Activated CD8-positive, alpha-beta memory T cell treated with anti-CD3 and anti-CD28 coated beads, Interleukin-2, amount 50 U/mL, for 24 hours (primary cell): Measurements from ENCODE around the gene CAPZB.
"Not testable (repeated sequence)": the region's sequence is repeated elsewhere in the genome, so short reads cannot be mapped to it uniquely, and the experiment has no call there.

Experiments
- DNase-seq: peaks from one replicate; pipeline ENCODE4 v3.0.0-alpha.2; 2020; ENCODE audit errors: extremely low read depth

The CAPZB gene

GRCh38 chr1:19497443-19497842 is 12.1 kb upstream of the CAPZB start:
- not testable (repeated sequence) for DNase-seq

GRCh38 chr1:19496527-19496874 is 11.2 kb upstream of the CAPZB start:
- DNase-seq = no peak

- no peak for DNase-seq
These were observed 10.6 kb upstream of the CAPZB start for GRCh38 chr1:19495799-19496526.

GRCh38 chr1:19495000-19495656 is 9.8 kb upstream of the CAPZB start:
- DNase-seq = no peak

- DNase-seq = no peak
These were observed 8.2 kb upstream of the CAPZB start for GRCh38 chr1:19493547-19493946.

- no peak for DNase-seq
These were observed 4.7 kb upstream of the CAPZB start for GRCh38 chr1:19489996-19490395.

- no peak for DNase-seq
These were observed 2.8 kb upstream of the CAPZB start for GRCh38 chr1:19488136-19488535.

GRCh38 chr1:19484798-19485361 is 459 bp downstream of the CAPZB start:
- DNase-seq = no peak

- no peak for DNase-seq
These were observed 971 bp downstream of the CAPZB start for GRCh38 chr1:19484338-19484797.

GRCh38 chr1:19483691-19484090 is 1.6 kb downstream of the CAPZB start:
- no peak for DNase-seq

- no peak for DNase-seq
These were observed 2.1 kb downstream of the CAPZB start for GRCh38 chr1:19483261-19483660.

- DNase-seq = no peak
These were observed 3.4 kb downstream of the CAPZB start for GRCh38 chr1:19481826-19482398.

GRCh38 chr1:19480282-19480681 is 5.1 kb downstream of the CAPZB start:
- no peak for DNase-seq

GRCh38 chr1:19479351-19480120 is 5.8 kb downstream of the CAPZB start:
- no peak for DNase-seq

GRCh38 chr1:19478322-19478721 is 7.0 kb downstream of the CAPZB start:
- no peak for DNase-seq

GRCh38 chr1:19477284-19478249 is 7.8 kb downstream of the CAPZB start:
- no peak for DNase-seq

- no peak for DNase-seq
These were observed 8.7 kb downstream of the CAPZB start for GRCh38 chr1:19476450-19477190.

- DNase-seq = no peak
These were observed 10.0 kb downstream of the CAPZB start for GRCh38 chr1:19475296-19475695.

GRCh38 chr1:19472174-19472573 is 13.2 kb downstream of the CAPZB start:
- no peak for DNase-seq

GRCh38 chr1:19469004-19469403 is 16.3 kb downstream of the CAPZB start:
- no peak for DNase-seq
